ENCODE results near the gene JSRP1. TPM values are rescaled to one million over a fixed set of nuclear protein-coding genes. Genes with fewer than 3 reads are reported as not detected.

The JSRP1 gene
- total RNA-seq, 2 experiments from 2014 or later: 1.1 to 1.4 TPM

GRCh38 chr19:2251106-2252054, 4.8 kb downstream of the JSRP1 start:
- Mint-ChIP-seq H3K27me3 (peaks cover 22% of the 10 kb centered on the region), H3K36me3 (no peaks in the 10 kb centered on the region), H3K4me3 (peak overlapping the region; percentile 39), H3K4me1 (peaks cover 1% of the 10 kb centered on the region), H3K27ac (no peak overlapping the region), H3K9me3 (no peaks in the 10 kb centered on the region)
- peak; percentile 4 for ATAC-seq (ENCODE audit: low read depth)
- DNase-seq: peak; percentile 65
- POLR2A ChIA-PET: interaction anchor here (0.9 to 5.4 kb wide), 4 partner anchors 9 to 19 kb away, joined by 3 to 31 read pairs (median 6); no protein-coding TSS in a partner anchor

GRCh38 chr19:2250766-2251105, 5.5 kb downstream of the JSRP1 start:
- Mint-ChIP-seq H3K27ac (no peak overlapping the region), H3K27me3 (peaks cover 22% of the 10 kb centered on the region), H3K9me3 (no peaks in the 10 kb centered on the region), H3K36me3 (peaks cover 2% of the 10 kb centered on the region), H3K4me3 (no peak overlapping the region), H3K4me1 (peaks cover 1% of the 10 kb centered on the region)
- ATAC-seq (ENCODE audit: low read depth) (no peak), DNase-seq (no peak)
- POLR2A ChIA-PET: interaction anchor here (1.6 to 2.1 kb wide), 3 partner anchors 8 to 19 kb away, joined by 5 to 16 read pairs (median 7); no protein-coding TSS in a partner anchor

GRCh38 chr19:2249880-2250765, 6.1 kb downstream of the JSRP1 start:
- peaks cover 1% of the 10 kb centered on the region for H3K4me1 Mint-ChIP-seq
- POLR2A ChIA-PET: interaction anchor here (0.9 to 2.1 kb wide), 5 partner anchors 9 to 23 kb away, joined by 3 to 16 read pairs (median 5); no protein-coding TSS in a partner anchor
- ATAC-seq (ENCODE audit: low read depth): no peak
- H3K36me3 Mint-ChIP-seq: peaks cover 3% of the 10 kb centered on the region
- H3K27ac Mint-ChIP-seq: no peak overlapping the region
- no peak overlapping the region for H3K4me3 Mint-ChIP-seq
- no peaks in the 10 kb centered on the region for H3K9me3 Mint-ChIP-seq
- H3K27me3 Mint-ChIP-seq: peaks cover 22% of the 10 kb centered on the region
- no peak for DNase-seq

GRCh38 chr19:2249010-2249866, 7.0 kb downstream of the JSRP1 start, which contains the start of gene AMH:
Gene AMH, plus strand, starts transcription at chr19:2249323. Its CDS starts 10 bp downstream, at chr19:2249333.
- peaks cover 21% of the 10 kb centered on the region for H3K27me3 Mint-ChIP-seq
- no peak within 1 kb of the TSS for H3K4me3 Mint-ChIP-seq
- H3K36me3 Mint-ChIP-seq: peaks cover 6% of the 10 kb centered on the region
- peaks cover 1% of the 10 kb centered on the region for H3K4me1 Mint-ChIP-seq
- H3K27ac Mint-ChIP-seq: no peak within 1 kb of the TSS
- DNase-seq (no peak), ATAC-seq (ENCODE audit: low read depth) (no peak)
- POLR2A ChIA-PET: interaction anchor here (0.9 to 2.1 kb wide), 4 partner anchors 9 to 24 kb away, joined by 3 to 16 read pairs (median 4); no protein-coding TSS in a partner anchor
- no peaks in the 10 kb centered on the region for H3K9me3 Mint-ChIP-seq

- no peak overlapping the region for H3K4me3 Mint-ChIP-seq
- POLR2A ChIA-PET: interaction anchor here (0.6 kb wide), 1 partner anchor 14 kb away, joined by 4 read pairs; no protein-coding TSS in a partner anchor
- H3K4me1 Mint-ChIP-seq: no peaks in the 10 kb centered on the region
- no peaks in the 10 kb centered on the region for H3K9me3 Mint-ChIP-seq
- ATAC-seq (ENCODE audit: low read depth): no peak
- H3K27me3 Mint-ChIP-seq: peaks cover 16% of the 10 kb centered on the region
- H3K36me3 Mint-ChIP-seq: peaks cover 6% of the 10 kb centered on the region
- no peak overlapping the region for H3K27ac Mint-ChIP-seq
- DNase-seq: no peak
Observed at GRCh38 chr19:2248136-2249009, 7.8 kb downstream of the JSRP1 start.

GRCh38 chr19:2247433-2248101, 8.7 kb downstream of the JSRP1 start:
- H3K9me3 Mint-ChIP-seq: no peaks in the 10 kb centered on the region
- DNase-seq (no peak), ATAC-seq (ENCODE audit: low read depth) (no peak)
- POLR2A ChIA-PET: no interaction called here
- H3K27ac Mint-ChIP-seq: no peak overlapping the region
- peaks cover 6% of the 10 kb centered on the region for H3K36me3 Mint-ChIP-seq
- H3K4me1 Mint-ChIP-seq: peaks cover 1% of the 10 kb centered on the region
- peaks cover 11% of the 10 kb centered on the region for H3K27me3 Mint-ChIP-seq
- no peak overlapping the region for H3K4me3 Mint-ChIP-seq

- Mint-ChIP-seq H3K27ac (no peak overlapping the region), H3K9me3 (no peaks in the 10 kb centered on the region), H3K27me3 (peaks cover 5% of the 10 kb centered on the region), H3K4me1 (peaks cover 1% of the 10 kb centered on the region), H3K4me3 (no peak overlapping the region), H3K36me3 (peaks cover 8% of the 10 kb centered on the region)
- no peak for ATAC-seq (ENCODE audit: low read depth)
- POLR2A ChIA-PET: no interaction called here
- no peak for DNase-seq
Observed at GRCh38 chr19:2246801-2247361, 9.3 kb downstream of the JSRP1 start.

GRCh38 chr19:2246014-2246620, 10.1 kb downstream of the JSRP1 start:
- POLR2A ChIA-PET: no interaction called here
- no peak overlapping the region for H3K27ac Mint-ChIP-seq
- H3K36me3 Mint-ChIP-seq: peaks cover 8% of the 10 kb centered on the region
- DNase-seq (no peak), ATAC-seq (ENCODE audit: low read depth) (no peak)
- H3K27me3 Mint-ChIP-seq: peaks cover 2% of the 10 kb centered on the region
- H3K9me3 Mint-ChIP-seq: no peaks in the 10 kb centered on the region
- H3K4me1 Mint-ChIP-seq: peaks cover 7% of the 10 kb centered on the region
- H3K4me3 Mint-ChIP-seq: no peak overlapping the region

- peaks cover 14% of the 10 kb centered on the region for H3K4me1 Mint-ChIP-seq
- POLR2A ChIA-PET: no interaction called here
- DNase-seq (no peak), ATAC-seq (ENCODE audit: low read depth) (no peak)
- H3K27ac Mint-ChIP-seq: no peak overlapping the region
- H3K27me3 Mint-ChIP-seq: peaks cover 2% of the 10 kb centered on the region
- H3K9me3 Mint-ChIP-seq: no peaks in the 10 kb centered on the region
- H3K36me3 Mint-ChIP-seq: peaks cover 12% of the 10 kb centered on the region
- no peak overlapping the region for H3K4me3 Mint-ChIP-seq
Observed at GRCh38 chr19:2245273-2245672, 10.9 kb downstream of the JSRP1 start.

- H3K27me3 Mint-ChIP-seq: no peaks in the 10 kb centered on the region
- no peaks in the 10 kb centered on the region for H3K9me3 Mint-ChIP-seq
- peaks cover 16% of the 10 kb centered on the region for H3K36me3 Mint-ChIP-seq
- POLR2A ChIA-PET: interaction anchor here (1.8 kb wide), 1 partner anchor 83 kb away, joined by 3 read pairs; no protein-coding TSS in a partner anchor
- no peak overlapping the region for H3K27ac Mint-ChIP-seq
- DNase-seq (no peak), ATAC-seq (ENCODE audit: low read depth) (no peak)
- H3K4me1 Mint-ChIP-seq: peaks cover 19% of the 10 kb centered on the region
- H3K4me3 Mint-ChIP-seq: no peak overlapping the region
Observed at GRCh38 chr19:2244486-2244885, 11.7 kb downstream of the JSRP1 start.

GRCh38 chr19:2244125-2244411, 12.1 kb downstream of the JSRP1 start:
- Mint-ChIP-seq H3K36me3 (peaks cover 18% of the 10 kb centered on the region), H3K27ac (no peak overlapping the region), H3K27me3 (no peaks in the 10 kb centered on the region), H3K9me3 (no peaks in the 10 kb centered on the region), H3K4me1 (peaks cover 21% of the 10 kb centered on the region), H3K4me3 (no peak overlapping the region)
- POLR2A ChIA-PET: interaction anchor here (1.8 kb wide), 1 partner anchor 84 kb away, joined by 3 read pairs; no protein-coding TSS in a partner anchor
- DNase-seq (no peak), ATAC-seq (ENCODE audit: low read depth) (no peak)
